H7 (cell line): ENCODE data around the gene SLC1A7. TPM values are rescaled to one million over a fixed set of nuclear protein-coding genes. Genes with fewer than 3 reads are reported as not detected.

Experiments
- DNase-seq: peaks from one replicate; pipeline ENCODE4 v3.0.0; 2012
- H3K27me3 ChIP-seq: 2 replicates; pipeline ENCODE4 v1.6.0; 2011; ENCODE audit warnings: mild to moderate bottlenecking, low read length; ENCODE audit not compliant: control insufficient read depth, insufficient read depth
- H3K36me3 ChIP-seq: replicated peaks from 2 replicates; pipeline ENCODE4 v1.5.1; 2011; ENCODE audit warnings: low read length; ENCODE audit not compliant: control insufficient read depth, insufficient read depth
- H3K4me3 ChIP-seq: 2 replicates; pipeline ENCODE4 v1.5.1; 2011; ENCODE audit warnings: low read depth, mild to moderate bottlenecking, control low read depth, low read length, moderate library complexity; ENCODE audit not compliant: insufficient read depth
- total RNA-seq: library from RNA; depleted of rRNA; stranded (reverse); fragments of >200 nt; shearing (Covaris generic); gene quantifications from 2 replicates; pipeline ENCODE4 v1.2.3, GENCODE V29; 2014

The SLC1A7 gene
- total RNA-seq, 1 experiment from 2014 or later: not detected

- Histone ChIP-seq H3K4me3 (no peak overlapping the region), H3K36me3 (no peaks in the 10 kb centered on the region), H3K27me3 (no peaks in the 10 kb centered on the region; the same call in 1 of the 2 replicates)
- no peak for DNase-seq
These were observed 8.4 kb downstream of the SLC1A7 start for GRCh38 chr1:53134042-53134485.

DNA sequence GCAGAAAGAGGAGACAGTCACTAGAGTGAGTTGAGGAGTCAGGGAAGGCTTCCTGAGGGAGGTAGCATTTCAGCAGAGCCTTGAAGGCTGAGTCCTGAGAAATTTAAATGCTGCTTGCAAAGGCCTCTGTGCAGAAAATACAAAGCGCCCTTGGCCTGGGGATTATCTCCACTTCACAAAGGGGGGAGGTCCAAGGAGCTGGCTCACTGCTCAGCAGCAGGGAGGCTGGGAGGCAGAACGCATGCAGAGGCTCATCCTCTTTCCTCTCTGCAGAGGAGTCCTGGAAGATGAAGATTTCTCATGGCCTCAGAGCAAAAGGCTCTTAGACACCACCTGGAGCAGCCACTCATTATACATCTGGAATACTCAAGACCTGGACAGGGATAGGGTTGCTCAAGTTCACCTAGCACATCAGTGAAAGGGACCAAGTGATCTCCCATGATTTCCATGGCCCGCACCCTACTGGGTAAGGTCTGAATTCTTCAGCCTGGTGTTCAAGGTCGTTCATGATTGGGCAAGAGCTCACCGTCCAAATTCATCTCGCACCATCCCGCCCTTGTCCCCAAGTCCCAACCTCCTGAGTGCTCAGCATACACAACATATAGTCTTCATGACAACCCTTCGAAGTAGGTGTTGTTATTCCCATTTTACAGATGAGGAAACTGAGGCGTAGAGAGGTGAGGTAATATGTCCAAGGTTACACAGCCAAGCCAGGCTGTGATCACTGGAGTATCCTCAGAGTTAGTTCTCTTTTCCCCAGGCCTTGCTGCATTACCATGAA is 9.0 kb downstream of the SLC1A7 start:
- no peaks in the 10 kb centered on the region for H3K36me3 ChIP-seq
- no peaks in the 10 kb centered on the region; the same call in 1 of the 2 replicates for H3K27me3 ChIP-seq
- DNase-seq: no peak
- no peak overlapping the region for H3K4me3 ChIP-seq

- H3K36me3 ChIP-seq: no peaks in the 10 kb centered on the region
- H3K27me3 ChIP-seq: no peaks in the 10 kb centered on the region; the same call in 1 of the 2 replicates
- no peak overlapping the region for H3K4me3 ChIP-seq
- no peak for DNase-seq
These were observed 10.3 kb downstream of the SLC1A7 start for GRCh38 chr1:53132176-53132575.

- Histone ChIP-seq H3K27me3 (no peaks in the 10 kb centered on the region; the same call in 1 of the 2 replicates), H3K36me3 (no peaks in the 10 kb centered on the region), H3K4me3 (no peak overlapping the region)
- DNase-seq: no peak
These were observed 10.9 kb downstream of the SLC1A7 start for GRCh38 chr1:53131590-53131938.

DNA sequence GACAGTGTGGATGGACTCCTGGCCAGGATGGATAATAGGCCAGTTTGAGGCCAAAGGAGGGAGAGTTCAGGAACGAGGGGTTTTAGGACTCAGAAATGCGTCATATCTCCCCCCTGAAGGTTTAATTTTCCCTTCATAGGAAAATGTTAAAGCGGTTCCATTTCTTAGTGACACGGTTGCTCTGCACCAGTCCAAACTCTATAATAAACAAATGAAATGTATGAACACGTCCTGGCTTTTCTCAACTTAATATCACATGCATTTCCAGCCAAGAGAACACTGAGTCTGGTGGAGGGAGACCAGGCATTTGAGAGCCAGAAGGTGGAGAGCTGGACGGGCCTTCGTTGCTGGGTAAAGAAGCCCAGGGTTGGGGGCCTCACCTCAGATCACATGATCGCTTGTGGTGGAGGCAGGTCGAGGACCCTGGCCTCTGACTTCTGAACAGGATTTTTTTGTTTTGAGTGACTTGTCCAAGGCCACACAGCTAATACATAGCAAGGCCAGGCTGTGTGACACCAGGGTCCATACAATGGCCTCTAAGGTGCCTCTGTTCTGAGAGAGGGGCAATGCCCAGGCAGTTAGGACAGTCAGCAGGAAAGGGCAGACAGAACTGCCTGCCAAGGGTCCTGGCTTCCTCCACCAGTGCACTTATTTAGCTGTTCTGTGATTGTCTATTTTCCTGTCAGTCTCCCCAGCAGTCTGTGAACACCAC is 11.4 kb downstream of the SLC1A7 start:
- no peak for DNase-seq
- Histone ChIP-seq H3K4me3 (no peak overlapping the region), H3K36me3 (no peaks in the 10 kb centered on the region), H3K27me3 (no peaks in the 10 kb centered on the region; the same call in 1 of the 2 replicates)

DNA sequence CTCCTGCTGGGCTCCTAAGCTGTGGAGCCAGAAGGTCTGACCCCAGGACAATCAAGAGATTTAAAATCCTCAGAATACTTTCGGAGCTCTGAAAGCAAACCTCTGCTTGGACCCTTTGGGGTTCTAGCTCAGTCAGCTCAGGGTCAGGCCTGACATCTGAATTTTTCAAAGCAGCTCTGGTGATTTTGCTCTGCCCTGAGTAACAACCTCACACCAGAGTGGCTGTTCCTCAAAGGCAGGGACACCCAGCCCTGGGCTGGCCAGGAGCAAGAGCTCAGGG is 11.9 kb downstream of the SLC1A7 start:
- Histone ChIP-seq H3K27me3 (no peaks in the 10 kb centered on the region; the same call in 1 of the 2 replicates), H3K36me3 (no peaks in the 10 kb centered on the region), H3K4me3 (no peak overlapping the region)
- no peak for DNase-seq

DNA sequence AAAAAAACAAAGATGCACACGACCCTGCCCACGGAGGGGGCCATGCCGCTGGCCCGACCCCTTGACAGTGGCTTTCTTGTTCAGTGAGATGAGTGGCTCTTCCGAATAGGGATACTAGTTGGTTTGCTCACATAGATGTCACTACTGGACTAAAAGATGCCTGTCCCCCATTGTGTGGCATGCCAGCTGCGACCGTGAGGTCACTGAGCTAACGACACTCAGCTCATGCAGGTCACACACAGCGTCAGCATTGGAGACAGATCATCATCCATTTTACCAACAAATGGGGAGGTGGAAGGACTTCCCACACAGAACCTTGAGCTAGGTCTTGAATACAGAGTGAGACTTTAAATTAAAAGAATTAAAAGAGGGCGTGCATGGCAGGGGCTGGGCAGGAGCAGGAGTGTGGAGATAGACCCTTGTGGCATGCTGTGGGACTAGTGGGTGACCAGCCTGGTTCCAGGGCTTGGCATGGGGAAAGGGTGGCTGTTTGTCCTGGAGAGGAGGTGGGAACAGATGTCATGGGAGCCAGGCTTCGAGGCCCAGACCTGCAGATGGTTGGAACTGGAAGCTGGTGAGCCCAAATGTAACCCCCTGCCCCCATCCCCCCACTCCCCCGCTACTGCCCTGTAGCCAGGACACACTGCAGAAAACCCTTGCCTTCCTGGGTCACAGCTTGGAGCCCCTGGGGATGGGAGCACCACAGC is 12.4 kb downstream of the SLC1A7 start:
- DNase-seq: peak; percentile 20
- Histone ChIP-seq H3K4me3 (no peak overlapping the region), H3K36me3 (no peaks in the 10 kb centered on the region), H3K27me3 (no peaks in the 10 kb centered on the region; the same call in 1 of the 2 replicates)

GRCh38 chr1:53128401-53128800 is 14.0 kb downstream of the SLC1A7 start:
- DNase-seq: no peak
- Histone ChIP-seq H3K4me3 (no peak overlapping the region), H3K36me3 (no peaks in the 10 kb centered on the region), H3K27me3 (no peaks in the 10 kb centered on the region)

- Histone ChIP-seq H3K4me3 (no peak overlapping the region), H3K27me3 (no peaks in the 10 kb centered on the region), H3K36me3 (no peaks in the 10 kb centered on the region)
- DNase-seq: no peak
These were observed 14.9 kb downstream of the SLC1A7 start for GRCh38 chr1:53127546-53127945.

DNA sequence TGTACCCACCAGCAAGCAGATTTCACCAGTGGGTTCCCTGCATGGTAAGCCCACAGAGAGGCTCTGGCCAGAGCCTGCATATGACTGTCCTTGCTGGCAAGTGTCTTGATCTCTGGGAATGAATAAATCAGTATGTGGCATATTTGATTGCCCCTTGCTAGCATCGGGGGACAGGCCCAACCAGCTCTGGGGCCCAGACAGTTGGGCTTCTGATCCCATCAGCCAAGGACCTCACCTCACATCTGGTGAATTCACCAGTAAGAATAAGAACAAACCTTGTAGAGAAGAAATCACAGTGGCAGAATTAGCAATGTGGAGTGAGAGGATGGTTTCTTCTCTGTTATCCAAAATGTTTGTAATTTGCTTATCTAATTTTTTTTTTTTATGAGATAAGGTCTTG is 15.9 kb downstream of the SLC1A7 start:
- no peak for DNase-seq
- no peaks in the 10 kb centered on the region for H3K27me3 ChIP-seq
- H3K4me3 ChIP-seq: no peak overlapping the region
- H3K36me3 ChIP-seq: no peaks in the 10 kb centered on the region

GRCh38 chr1:53125623-53126360 is 16.6 kb downstream of the SLC1A7 start:
- Histone ChIP-seq H3K36me3 (no peaks in the 10 kb centered on the region), H3K4me3 (no peak overlapping the region)
- DNase-seq: no peak

DNA sequence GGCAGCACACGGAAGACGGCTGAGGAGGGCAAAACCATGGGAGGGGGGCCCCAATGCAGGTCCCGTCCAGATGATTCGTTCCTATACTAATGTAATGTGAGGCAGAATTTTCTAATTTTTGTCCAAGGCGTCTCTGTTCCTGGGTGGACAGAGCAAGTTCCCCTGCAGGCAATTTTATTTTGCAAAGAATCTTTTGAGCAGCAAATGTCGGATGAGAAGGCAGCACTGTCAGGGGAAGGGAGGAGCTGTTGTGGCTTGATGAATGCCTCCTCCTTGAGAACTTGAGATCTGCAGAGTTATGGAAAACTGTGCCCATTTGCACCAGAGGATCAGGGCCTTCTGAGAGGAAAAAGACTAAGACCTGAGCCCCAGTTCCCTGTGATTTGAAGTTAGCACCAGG is 17.3 kb downstream of the SLC1A7 start:
- Histone ChIP-seq H3K27me3 (peaks cover 2% of the 10 kb centered on the region; the same call in 1 of the 2 replicates), H3K36me3 (no peaks in the 10 kb centered on the region), H3K4me3 (no peak overlapping the region)
- DNase-seq: no peak

More at GRCh38 chr1:53125623-53126360, 16.6 kb downstream of the SLC1A7 start:
- peaks cover 2% of the 10 kb centered on the region; the same call in 1 of the 2 replicates for H3K27me3 ChIP-seq

DNA sequence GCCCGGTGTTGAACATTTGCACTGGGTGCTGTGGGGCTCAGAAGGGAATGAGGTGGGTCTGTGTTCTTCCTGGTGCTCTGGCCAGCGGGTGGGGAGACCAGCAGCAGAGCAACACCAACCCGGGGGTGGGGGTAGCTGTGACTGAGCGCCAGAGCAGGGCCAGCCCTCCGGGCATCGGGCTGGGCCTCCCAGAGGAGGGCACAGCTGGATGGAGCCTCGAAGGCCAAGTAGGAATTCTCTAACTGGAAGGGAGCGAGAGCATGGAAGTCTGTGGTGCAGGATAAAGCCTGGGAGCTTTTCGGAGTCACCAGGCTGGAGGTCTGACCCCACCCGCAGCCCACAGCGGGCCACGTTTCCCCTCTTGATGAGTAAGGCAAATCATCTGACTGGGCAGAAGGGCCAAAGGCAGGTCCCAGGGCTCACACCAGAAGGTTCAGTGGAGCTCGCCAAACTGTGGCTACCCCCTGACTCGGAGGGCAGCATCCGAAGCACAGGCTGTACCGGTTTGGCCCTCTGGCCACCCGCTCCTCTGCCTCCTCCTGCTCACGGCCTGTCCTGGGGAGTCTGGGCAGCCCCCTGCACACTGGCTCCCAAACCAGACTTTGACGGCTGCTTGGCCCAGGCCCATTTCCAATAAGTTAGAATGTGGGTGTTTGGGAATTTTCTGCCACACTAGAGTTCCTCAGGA is 18.8 kb downstream of the SLC1A7 start:
- Histone ChIP-seq H3K4me3 (no peak overlapping the region), H3K27me3 (peaks cover 2% of the 10 kb centered on the region; the same call in 1 of the 2 replicates), H3K36me3 (no peaks in the 10 kb centered on the region)
- no peak for DNase-seq

- no peaks in the 10 kb centered on the region for H3K36me3 ChIP-seq
- no peak for DNase-seq
- H3K4me3 ChIP-seq: no peak overlapping the region
- peaks cover 2% of the 10 kb centered on the region; the same call in 1 of the 2 replicates for H3K27me3 ChIP-seq
These were observed 19.5 kb downstream of the SLC1A7 start for GRCh38 chr1:53122961-53123413.
